Measurements from ENCODE around the gene DRC7. TPM values are rescaled to one million over a fixed set of nuclear protein-coding genes. Genes with fewer than 3 reads are reported as not detected.

DRC7 gene
- total RNA-seq, 1 donor from 2014 or later, result not detected

GRCh38 chr16:57664662-57665025, 30.0 kb upstream of the DRC7 start:
- no peak overlapping the region for H3K4me3 ChIP-seq
- TF ChIP-seq POLR2A (IDR thresholded peaks at IDR 0.05) (no peak), CTCF (IDR thresholded peaks at IDR 0.05) (no peak), POLR2AphosphoS5 (IDR thresholded peaks at IDR 0.05; ENCODE audit: insufficient read depth in 1 of 2, low read depth in 1 of 2) (no peak)
- H3K36me3 ChIP-seq, result peaks cover 0 to 3% of the 10 kb centered on the region in 2 donors
- H3K9me3 ChIP-seq, result no peaks in the 10 kb centered on the region
- intact Hi-C loops (cut with DNase I), result loop anchor here (5.0 kb wide), 1 partner anchor 1623 kb away; no protein-coding TSS in a partner anchor
- no peaks in the 10 kb centered on the region for H3K27me3 ChIP-seq
- H3K27ac ChIP-seq, result no peak overlapping the region
- DNase-seq (ENCODE audit: extremely low spot score in 2 of 2), result no peak
- H3K4me1 ChIP-seq, result no peaks in the 10 kb centered on the region

- Histone ChIP-seq H3K27ac (no peak overlapping the region), H3K36me3 (peaks cover 0 to 3% of the 10 kb centered on the region in 2 donors), H3K27me3 (no peaks in the 10 kb centered on the region), H3K4me1 (no peaks in the 10 kb centered on the region), H3K4me3 (no peak overlapping the region), H3K9me3 (no peaks in the 10 kb centered on the region)
- no peak for TF ChIP-seq POLR2A (IDR thresholded peaks at IDR 0.05)
- TF ChIP-seq POLR2AphosphoS5 (IDR thresholded peaks at IDR 0.05; ENCODE audit: insufficient read depth in 1 of 2, low read depth in 1 of 2), result no peak
- no peak for TF ChIP-seq CTCF (IDR thresholded peaks at IDR 0.05)
- DNase-seq (ENCODE audit: extremely low spot score in 2 of 2), result no peak
- intact Hi-C loops (cut with DNase I), result no loop called here
Observed at GRCh38 chr16:57665541-57665940, 29.1 kb upstream of the DRC7 start.

GRCh38 chr16:57666353-57667047, 28.1 kb upstream of the DRC7 start:
- TF ChIP-seq POLR2A (IDR thresholded peaks at IDR 0.05) (no peak), CTCF (IDR thresholded peaks at IDR 0.05) (no peak), POLR2AphosphoS5 (IDR thresholded peaks at IDR 0.05; ENCODE audit: insufficient read depth in 1 of 2, low read depth in 1 of 2) (no peak)
- intact Hi-C loops (cut with DNase I), result no loop called here
- Histone ChIP-seq H3K36me3 (peaks cover 0 to 3% of the 10 kb centered on the region in 2 donors), H3K27ac (no peak overlapping the region), H3K9me3 (no peaks in the 10 kb centered on the region), H3K4me3 (no peak overlapping the region), H3K27me3 (no peaks in the 10 kb centered on the region), H3K4me1 (no peaks in the 10 kb centered on the region)
- no peak for DNase-seq (ENCODE audit: extremely low spot score in 2 of 2)

- DNase-seq (ENCODE audit: extremely low spot score in 2 of 2), result no peak
- Histone ChIP-seq H3K9me3 (no peaks in the 10 kb centered on the region), H3K27me3 (no peaks in the 10 kb centered on the region), H3K4me1 (no peaks in the 10 kb centered on the region), H3K4me3 (no peak overlapping the region), H3K36me3 (no peaks in the 10 kb centered on the region), H3K27ac (no peak overlapping the region)
- TF ChIP-seq POLR2AphosphoS5 (IDR thresholded peaks at IDR 0.05; ENCODE audit: insufficient read depth in 1 of 2, low read depth in 1 of 2) (no peak), POLR2A (IDR thresholded peaks at IDR 0.05) (no peak), CTCF (IDR thresholded peaks at IDR 0.05) (no peak)
- intact Hi-C loops (cut with DNase I), result no loop called here
Observed at GRCh38 chr16:57667048-57667525, 27.5 kb upstream of the DRC7 start.

- Histone ChIP-seq H3K27me3 (no peaks in the 10 kb centered on the region), H3K4me3 (no peak overlapping the region), H3K4me1 (no peaks in the 10 kb centered on the region), H3K36me3 (no peaks in the 10 kb centered on the region), H3K9me3 (no peaks in the 10 kb centered on the region), H3K27ac (no peak overlapping the region)
- TF ChIP-seq POLR2A (IDR thresholded peaks at IDR 0.05) (no peak), POLR2AphosphoS5 (IDR thresholded peaks at IDR 0.05; ENCODE audit: insufficient read depth in 1 of 2, low read depth in 1 of 2) (no peak), CTCF (IDR thresholded peaks at IDR 0.05) (no peak)
- intact Hi-C loops (cut with DNase I), result no loop called here
- no peak for DNase-seq (ENCODE audit: extremely low spot score in 2 of 2)
Observed at GRCh38 chr16:57667526-57668262, 26.9 kb upstream of the DRC7 start.
